GM21447 (cell line): ENCODE results near the gene IQCE.
"Not testable (repeated sequence)": the region's sequence is repeated elsewhere in the genome, so short reads cannot be mapped to it uniquely, and the experiment has no call there.

Experiments used
- ATAC-seq: cut with Tn5 transposase; IDR thresholded peaks from one replicate; pipeline ENCODE4 v1.9.1; 2021; ENCODE audit not compliant: unreplicated experiment

Gene IQCE

GRCh38 chr7:2575733-2576340, 17.1 kb downstream of the IQCE start:
- no peak for ATAC-seq

GRCh38 chr7:2576742-2577491, 18.1 kb downstream of the IQCE start:
- no peak for ATAC-seq

- no peak for ATAC-seq
Observed at GRCh38 chr7:2577914-2578680, 19.3 kb downstream of the IQCE start.

DNA sequence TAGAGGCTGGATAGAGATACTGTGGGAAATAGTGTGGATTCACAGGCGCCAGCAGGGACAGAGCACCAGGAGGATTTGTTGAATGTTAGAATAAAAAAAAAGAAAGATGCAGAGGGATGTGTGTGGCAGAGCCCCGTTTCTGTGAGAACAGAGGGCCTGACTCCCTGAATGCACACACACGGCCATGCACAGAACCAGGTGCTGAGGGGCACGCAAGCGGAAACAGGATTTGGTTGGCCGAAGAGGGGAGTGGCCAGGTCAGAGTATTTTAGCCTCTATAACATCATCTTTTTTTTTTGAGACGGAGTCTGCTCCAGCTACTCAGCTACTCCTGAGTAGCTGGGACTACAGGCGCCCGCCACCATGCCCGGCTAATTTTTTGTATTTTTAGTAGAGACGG, 21.9 kb downstream of the IQCE start:
- ATAC-seq: no peak

- ATAC-seq: no peak
Observed at GRCh38 chr7:2582006-2582735, 23.4 kb downstream of the IQCE start.

- ATAC-seq: no peak
Observed at GRCh38 chr7:2583798-2584580, 25.2 kb downstream of the IQCE start.

DNA sequence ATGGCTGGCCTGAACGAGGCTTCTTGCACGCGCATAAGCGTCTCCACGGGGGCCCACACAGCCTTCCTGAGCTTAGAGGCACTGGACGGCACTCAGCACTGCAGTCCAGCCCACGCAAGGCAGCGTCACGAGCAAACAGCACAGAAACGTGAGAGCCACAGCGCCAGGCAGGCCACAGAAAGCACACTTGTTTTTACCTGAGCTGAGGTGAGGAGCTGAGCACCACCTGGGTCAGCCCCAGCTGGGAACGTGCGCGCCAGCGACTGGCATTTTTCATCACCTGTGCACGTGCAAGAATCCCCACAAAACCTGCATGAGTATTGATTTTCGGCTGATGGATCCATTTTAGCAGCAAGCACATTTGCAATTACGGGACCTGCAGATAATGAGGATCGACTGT, 26.7 kb downstream of the IQCE start:
- ATAC-seq: no peak

- no peak for ATAC-seq
Observed at GRCh38 chr7:2586326-2587020, 27.7 kb downstream of the IQCE start.

DNA sequence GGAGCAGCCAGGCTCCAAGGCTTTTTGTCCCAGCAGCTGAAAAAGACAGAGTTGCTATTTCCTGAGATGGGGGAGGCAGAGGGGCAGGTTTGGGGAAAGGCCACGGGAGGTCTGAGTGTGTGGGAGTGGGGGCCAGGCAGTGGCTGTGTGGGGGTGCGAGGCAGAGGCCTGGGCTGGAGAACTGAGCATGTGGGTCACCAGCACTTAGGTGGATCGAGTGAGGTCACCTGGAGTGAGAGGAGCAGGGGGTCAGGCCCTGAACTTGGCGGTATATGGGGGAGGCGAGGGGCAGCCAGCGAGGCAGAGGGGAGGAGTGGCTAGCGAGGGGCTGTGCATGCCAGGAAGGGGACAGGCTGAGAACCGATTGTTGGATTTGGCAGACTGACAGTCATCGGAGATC, 28.4 kb downstream of the IQCE start:
- ATAC-seq: no peak

- no peak for ATAC-seq
Observed at GRCh38 chr7:2587778-2588177, 29.0 kb downstream of the IQCE start.

GRCh38 chr7:2589341-2589740, 30.6 kb downstream of the IQCE start:
- ATAC-seq: no peak

GRCh38 chr7:2589941-2590340, 31.2 kb downstream of the IQCE start:
- not testable (repeated sequence) for ATAC-seq

DNA sequence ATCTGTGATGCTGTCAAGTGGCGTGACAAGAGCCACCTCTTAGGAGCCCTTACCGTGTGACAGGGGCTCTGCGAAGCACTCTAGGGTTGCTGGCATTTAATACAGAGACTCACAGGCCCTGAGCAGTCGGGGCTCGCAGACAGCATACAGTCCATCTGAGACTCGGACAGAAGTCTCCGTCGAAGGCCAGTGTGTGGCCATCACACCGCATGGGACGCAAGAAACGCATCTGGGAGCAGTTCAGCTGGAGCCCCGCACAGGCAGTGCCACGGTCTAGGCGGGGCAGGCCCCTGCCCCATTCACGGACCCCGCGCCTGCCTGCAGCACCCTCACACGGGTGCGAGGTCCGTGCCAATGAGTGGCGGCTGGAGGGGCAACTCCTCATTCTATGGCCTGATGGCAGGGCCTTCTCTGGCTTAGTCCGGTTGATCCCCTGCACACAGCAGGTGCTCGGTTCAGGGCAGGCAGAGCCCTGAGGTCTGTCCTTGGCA, 33.6 kb downstream of the IQCE start:
- no peak for ATAC-seq

DNA sequence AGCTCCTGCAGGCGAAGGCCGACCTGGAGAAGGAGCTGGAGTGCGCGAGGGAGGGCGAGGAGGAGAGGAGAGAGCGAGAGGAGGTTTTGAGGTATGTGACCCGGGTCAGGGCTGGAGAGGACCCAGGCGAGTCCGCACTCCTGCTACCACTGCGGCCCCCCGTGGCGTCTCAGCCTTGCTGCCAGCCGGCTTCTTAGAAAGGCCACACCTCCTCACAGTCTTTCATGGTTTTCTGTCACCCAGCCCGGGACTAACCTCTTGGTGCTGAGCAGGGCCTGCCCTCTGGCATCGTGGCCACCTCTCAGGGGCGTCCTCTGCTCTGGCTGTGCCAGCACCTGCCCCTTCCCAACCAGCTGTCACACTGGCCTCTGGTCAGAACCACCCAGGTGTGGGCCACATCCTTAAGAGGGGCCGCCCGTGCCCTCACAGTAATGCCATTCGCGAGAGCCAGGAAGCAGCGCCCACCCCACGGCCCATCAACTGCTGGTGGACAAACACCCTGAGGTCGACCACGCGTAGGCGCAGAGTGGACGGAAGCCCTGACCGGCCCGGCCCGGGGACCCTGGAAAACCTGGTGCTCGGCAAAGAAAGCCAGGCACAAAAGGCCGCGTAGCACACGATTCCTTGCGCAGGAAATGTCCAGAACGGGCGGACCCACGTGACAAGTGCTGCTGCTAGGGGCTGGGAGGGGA, 34.4 kb downstream of the IQCE start:
- ATAC-seq: no peak

DNA sequence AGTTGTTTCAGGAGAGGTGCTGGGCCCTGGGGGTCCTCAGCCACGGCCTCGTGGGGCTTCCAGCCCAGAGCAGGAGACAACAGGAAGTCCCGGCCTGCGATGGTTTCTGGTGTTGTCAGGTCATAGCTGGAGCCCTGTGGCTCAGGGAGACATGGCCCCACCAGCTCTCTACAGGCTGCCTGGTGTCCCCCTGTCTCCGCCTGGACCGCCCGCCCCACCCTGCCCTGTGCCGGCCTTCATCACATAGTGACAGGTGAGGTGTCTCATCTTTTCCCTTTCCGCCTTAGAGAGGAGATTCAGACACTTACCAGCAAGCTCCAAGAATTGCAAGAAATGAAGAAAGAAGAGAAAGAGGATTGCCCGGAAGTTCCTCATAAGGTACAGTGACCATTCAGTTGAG, 35.8 kb downstream of the IQCE start:
- ATAC-seq: no peak

DNA sequence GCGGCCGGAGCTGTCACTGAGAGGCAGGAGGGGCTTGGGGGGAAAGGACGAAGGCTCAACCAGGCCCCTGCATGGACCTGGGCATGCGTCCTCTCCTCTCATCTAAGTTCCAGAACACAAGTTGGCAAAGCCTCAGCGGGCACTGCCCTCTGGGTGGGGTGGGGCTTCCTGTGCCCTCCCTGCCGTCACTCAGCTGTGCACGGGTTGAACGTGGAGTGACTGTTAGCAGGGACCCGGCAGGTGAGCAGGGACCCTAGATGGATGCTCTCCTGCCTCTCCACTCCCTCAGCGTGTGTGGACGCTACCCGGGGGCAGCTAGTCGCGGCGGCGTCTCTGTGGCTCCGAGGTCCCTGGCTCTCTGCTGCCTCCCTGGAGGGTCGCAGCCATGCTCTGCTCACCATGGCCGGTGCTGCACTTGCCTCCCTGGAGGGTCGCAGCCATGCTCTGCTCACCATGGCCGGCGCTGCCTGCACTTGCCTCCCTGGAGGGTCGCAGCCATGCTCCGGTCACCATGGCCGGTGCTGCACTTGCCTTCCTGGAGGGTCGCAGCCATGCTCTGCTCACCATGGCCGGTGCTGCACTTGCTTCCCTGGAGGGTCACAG, 36.6 kb downstream of the IQCE start:
- ATAC-seq: no peak

DNA sequence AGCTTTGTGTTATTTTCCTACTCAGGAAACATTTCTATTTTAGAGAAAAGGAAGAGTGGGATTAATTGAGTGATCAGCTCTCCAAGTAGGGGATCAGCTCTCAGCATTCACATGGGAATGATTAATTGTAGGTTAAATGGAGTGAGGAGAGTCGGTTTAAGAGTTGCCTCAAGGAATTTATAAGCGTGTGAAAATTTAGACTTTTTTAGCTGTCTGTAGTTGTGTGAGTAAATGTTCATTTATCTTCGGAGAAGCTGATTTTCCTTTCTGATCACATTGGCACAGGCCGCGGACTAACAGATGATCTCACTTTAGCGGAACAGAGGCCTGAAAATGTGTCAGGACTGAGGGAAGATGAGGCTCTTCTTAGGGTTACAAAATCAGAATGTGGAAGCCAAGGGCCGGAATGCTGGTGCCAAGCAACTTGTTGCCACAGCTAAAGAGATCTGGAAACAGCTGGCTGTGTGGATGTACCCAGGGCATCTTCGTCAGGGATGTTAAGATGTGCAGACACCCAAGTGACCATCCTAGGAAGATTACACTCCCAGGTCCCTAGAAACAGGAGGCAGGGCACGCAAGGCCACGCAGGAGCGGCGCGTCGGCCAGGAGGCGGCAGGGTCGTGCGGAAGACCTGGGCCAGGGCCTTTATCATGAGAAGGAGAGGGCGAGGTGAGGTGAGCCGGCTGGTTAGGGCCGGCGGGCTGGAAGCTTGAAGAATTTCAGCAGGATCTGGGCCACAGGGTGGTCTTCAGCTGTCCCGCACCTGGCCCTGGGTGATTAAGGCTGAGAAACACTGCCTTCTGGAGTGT, 37.9 kb downstream of the IQCE start:
- no peak for ATAC-seq

DNA sequence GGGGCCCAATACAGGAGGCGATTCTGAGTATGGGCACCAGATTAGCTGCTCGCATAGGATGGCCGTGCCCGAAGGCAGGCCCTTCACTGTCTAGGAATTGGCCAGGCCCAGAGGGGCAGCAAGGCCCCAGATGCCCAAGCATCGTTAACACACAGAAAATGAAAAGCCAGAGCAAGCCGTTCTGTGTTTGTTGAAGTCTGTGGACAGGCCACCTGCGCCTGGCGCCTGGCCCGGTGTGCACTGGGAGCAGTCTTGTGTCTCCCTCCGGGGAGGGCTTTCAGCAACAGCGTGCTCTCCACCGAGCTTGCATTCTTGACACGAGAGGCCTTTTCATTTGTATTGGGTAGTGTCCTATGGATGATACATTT, 38.5 kb downstream of the IQCE start:
- no peak for ATAC-seq
